Right lobe of liver (tissue), 4 donors: ENCODE results near the gene NIT2.
"Not testable (repeated sequence)": the region's sequence is repeated elsewhere in the genome, so short reads cannot be mapped to it uniquely, and the experiment has no call there.

Source experiments
- POLR2A ChIP-seq: fragments of 450-650 bp; IDR thresholded peaks from one replicate; pipeline ENCODE4 v1.6.1; 2017; ENCODE audit warnings: antibody characterized with exemption, mild to moderate bottlenecking
- TF ChIP-seq, protein P1 (sequence below), 4 donors: fragments of 200-600 bp in 3 of 4; fragments of 450-650 bp in 1 of 4; IDR thresholded peaks; one replicate each; pipeline versions ENCODE4 v1.5.1 to v1.8.0; 2016 to 2022; ENCODE audit warnings: antibody characterized with exemption in 4 of 4, mild to moderate bottlenecking in 2 of 4
- donor health status: DM: no; HTN: no; CAD: no.
- donor health status: DM: no; HTN: no; CAD: no.
- donor health status: DM: no; HTN: yes; CAD: no.

DNA sequence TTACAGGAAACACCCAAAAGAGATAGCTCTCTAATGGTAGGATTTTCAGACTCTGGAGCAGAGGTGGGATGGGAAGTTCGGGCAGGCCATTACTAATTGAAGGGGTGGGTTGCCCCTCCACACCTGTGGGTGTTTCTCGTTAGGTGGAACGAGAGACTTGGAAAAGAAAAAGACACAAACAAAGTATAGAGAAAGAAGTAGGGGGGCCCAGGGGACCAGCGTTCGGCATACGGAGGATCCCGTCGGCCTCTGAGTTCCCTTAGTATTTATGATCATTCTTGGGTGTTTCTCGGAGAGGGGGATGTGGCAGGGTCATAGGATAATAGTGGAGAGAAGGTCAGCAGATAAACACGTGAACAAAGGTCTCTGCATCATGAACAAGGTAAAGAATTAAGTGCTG lies 1.7 kb downstream of the NIT2 start:
- TF ChIP-seq, protein P1, sequence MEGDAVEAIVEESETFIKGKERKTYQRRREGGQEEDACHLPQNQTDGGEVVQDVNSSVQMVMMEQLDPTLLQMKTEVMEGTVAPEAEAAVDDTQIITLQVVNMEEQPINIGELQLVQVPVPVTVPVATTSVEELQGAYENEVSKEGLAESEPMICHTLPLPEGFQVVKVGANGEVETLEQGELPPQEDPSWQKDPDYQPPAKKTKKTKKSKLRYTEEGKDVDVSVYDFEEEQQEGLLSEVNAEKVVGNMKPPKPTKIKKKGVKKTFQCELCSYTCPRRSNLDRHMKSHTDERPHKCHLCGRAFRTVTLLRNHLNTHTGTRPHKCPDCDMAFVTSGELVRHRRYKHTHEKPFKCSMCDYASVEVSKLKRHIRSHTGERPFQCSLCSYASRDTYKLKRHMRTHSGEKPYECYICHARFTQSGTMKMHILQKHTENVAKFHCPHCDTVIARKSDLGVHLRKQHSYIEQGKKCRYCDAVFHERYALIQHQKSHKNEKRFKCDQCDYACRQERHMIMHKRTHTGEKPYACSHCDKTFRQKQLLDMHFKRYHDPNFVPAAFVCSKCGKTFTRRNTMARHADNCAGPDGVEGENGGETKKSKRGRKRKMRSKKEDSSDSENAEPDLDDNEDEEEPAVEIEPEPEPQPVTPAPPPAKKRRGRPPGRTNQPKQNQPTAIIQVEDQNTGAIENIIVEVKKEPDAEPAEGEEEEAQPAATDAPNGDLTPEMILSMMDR (IDR thresholded peaks at IDR 0.05): not testable (repeated sequence)
- TF ChIP-seq POLR2A: not testable (repeated sequence)
